ENCODE data around the gene PHGDH. TPM values are rescaled to one million over a fixed set of nuclear protein-coding genes. Genes with fewer than 3 reads are reported as not detected.

Gene PHGDH
- total RNA-seq, 1 experiment from 2014 or later, result 82.0 TPM

GRCh38 chr1:119768778-119769177 is 57.0 kb downstream of the PHGDH start, which contains the start of gene HMGCS2:
Gene HMGCS2 (minus strand): TSS chr1:119768905. CDS start chr1:119768844, 61 bp downstream.
- no peak for DNase-seq (ENCODE audit: low read depth, low spot score)
- Histone ChIP-seq H3K27me3 (ENCODE audit: control insufficient read depth, insufficient read depth, low read length) (peaks cover 51% of the 10 kb centered on the region), H3K27ac (ENCODE audit: low read length) (no peak within 1 kb of the TSS), H3K9me3 (ENCODE audit: control insufficient read depth, insufficient read depth, low read depth, low read length) (no peaks in the 10 kb centered on the region), H3K36me3 (ENCODE audit: control insufficient read depth, insufficient read depth, low read length) (no peaks in the 10 kb centered on the region), H3K4me1 (ENCODE audit: control insufficient read depth, insufficient read depth, low read length) (no peaks in the 10 kb centered on the region), H3K4me3 (ENCODE audit: low read depth in 2 of 2, low read length in 2 of 2) (no peak within 1 kb of the TSS)
- no TSS peak for BruUV-seq (replicated peaks)
- no peak for TF ChIP-seq CTCF (IDR thresholded peaks at IDR 0.05)
- no peak for TF ChIP-seq SIN3A (IDR thresholded peaks at IDR 0.05; ENCODE audit: borderline replicate concordance, insufficient read depth, low read depth, low read length)
- in situ Hi-C loops (cut with HindIII; ENCODE audit: low pct_unique_long_range_greater_than_20kb, low sequenced_read_pairs) (no loop called here), intact Hi-C loops (cut with micrococcal nuclease; ENCODE audit: unreplicated experiment) (no loop called here)
- ATAC-seq, result no peak
- CTCF ChIA-PET, result no interaction called here
- POLR2A ChIA-PET, result no interaction called here

GRCh38 chr1:119771016-119771415 is 59.3 kb downstream of the PHGDH start:
- ATAC-seq, result no peak
- CTCF ChIA-PET, result no interaction called here
- H3K9me3 ChIP-seq (ENCODE audit: control insufficient read depth, insufficient read depth, low read depth, low read length), result no peaks in the 10 kb centered on the region
- no peaks in the 10 kb centered on the region for H3K36me3 ChIP-seq (ENCODE audit: control insufficient read depth, insufficient read depth, low read length)
- no peaks in the 10 kb centered on the region for H3K4me1 ChIP-seq (ENCODE audit: control insufficient read depth, insufficient read depth, low read length)
- H3K27me3 ChIP-seq (ENCODE audit: control insufficient read depth, insufficient read depth, low read length), result peaks cover 43% of the 10 kb centered on the region
- POLR2A ChIA-PET, result no interaction called here
- no TSS peak for BruUV-seq (replicated peaks)
- in situ Hi-C loops (cut with HindIII; ENCODE audit: low pct_unique_long_range_greater_than_20kb, low sequenced_read_pairs), result no loop called here
- TF ChIP-seq TCF7L2 (IDR thresholded peaks at IDR 0.05; ENCODE audit: low read depth, low read length), result no peak
- no peak for DNase-seq (ENCODE audit: low read depth, low spot score)
- no peak overlapping the region for H3K4me3 ChIP-seq (ENCODE audit: low read depth in 2 of 2, low read length in 2 of 2)
- H3K27ac ChIP-seq (ENCODE audit: low read length), result no peak overlapping the region
- intact Hi-C loops (cut with micrococcal nuclease; ENCODE audit: unreplicated experiment), result loop anchor here (2.0 kb wide), 1 partner anchor 20 kb away; no protein-coding TSS in a partner anchor

GRCh38 chr1:119771770-119772169 is 60.0 kb downstream of the PHGDH start:
- DNase-seq (ENCODE audit: low read depth, low spot score) (no peak), ATAC-seq (no peak)
- no peaks in the 10 kb centered on the region for H3K9me3 ChIP-seq (ENCODE audit: control insufficient read depth, insufficient read depth, low read depth, low read length)
- no peaks in the 10 kb centered on the region for H3K36me3 ChIP-seq (ENCODE audit: control insufficient read depth, insufficient read depth, low read length)
- no peak overlapping the region for H3K4me3 ChIP-seq (ENCODE audit: low read depth in 2 of 2, low read length in 2 of 2)
- no peak overlapping the region for H3K27ac ChIP-seq (ENCODE audit: low read length)
- intact Hi-C loops (cut with micrococcal nuclease; ENCODE audit: unreplicated experiment) (loop anchor here (2.0 kb wide), 1 partner anchor 19 kb away; no protein-coding TSS in a partner anchor), in situ Hi-C loops (cut with HindIII; ENCODE audit: low pct_unique_long_range_greater_than_20kb, low sequenced_read_pairs) (no loop called here)
- peaks cover 37% of the 10 kb centered on the region for H3K27me3 ChIP-seq (ENCODE audit: control insufficient read depth, insufficient read depth, low read length)
- H3K4me1 ChIP-seq (ENCODE audit: control insufficient read depth, insufficient read depth, low read length), result no peaks in the 10 kb centered on the region
- ChIA-PET POLR2A (no interaction called here), CTCF (no interaction called here)
- TF ChIP-seq POLR2AphosphoS5 (IDR thresholded peaks at IDR 0.05; ENCODE audit: low read depth, low read length) (no peak), TCF7L2 (IDR thresholded peaks at IDR 0.05; ENCODE audit: low read depth, low read length) (no peak), REST (IDR thresholded peaks at IDR 0.05; ENCODE audit: insufficient read depth in 1 of 2, low read depth in 2 of 2, low read length in 1 of 2) (no peak), CTCF (IDR thresholded peaks at IDR 0.05) (no peak), SIN3A (IDR thresholded peaks at IDR 0.05; ENCODE audit: borderline replicate concordance, insufficient read depth, low read depth, low read length) (no peak)
- no TSS peak for BruUV-seq (replicated peaks)
